ENCODE data around the gene KDM3A. TPM values are rescaled to one million over a fixed set of nuclear protein-coding genes. Genes with fewer than 3 reads are reported as not detected.

The KDM3A gene
- total RNA-seq, 2 donors from 2014 or later = 31.8 to 34.4 TPM

DNA sequence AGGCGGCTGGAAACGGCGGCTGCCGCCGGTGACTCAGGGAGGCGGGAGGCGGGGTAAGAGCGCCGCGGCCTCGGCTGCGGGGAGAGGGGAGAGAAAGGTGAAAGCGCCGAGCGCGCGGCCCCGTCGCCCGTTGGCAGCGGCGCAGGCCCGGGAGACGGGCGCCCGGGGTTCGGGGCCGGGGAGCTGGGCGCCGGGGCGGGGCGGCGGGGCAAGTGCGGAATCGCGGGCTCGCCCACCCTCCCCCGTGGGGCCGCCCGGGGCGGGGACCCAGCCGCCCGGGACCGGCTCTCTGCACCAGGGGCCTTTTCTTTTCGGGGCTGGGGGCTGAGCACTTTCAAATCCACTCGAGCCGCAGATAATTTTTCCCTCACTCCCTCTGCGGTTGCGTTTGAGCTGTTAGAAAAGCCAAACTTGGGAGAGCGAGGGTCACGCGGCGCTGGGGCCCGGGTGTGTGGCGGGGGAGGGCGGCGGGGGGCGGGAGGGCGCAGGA, 266 bp downstream of the KDM3A start:
- Histone ChIP-seq H3K9me3 (ENCODE audit: control insufficient read depth, low read length) (peaks cover 31% of the 10 kb centered on the region), H3K4me1 (ENCODE audit: control insufficient read depth, insufficient read depth, low read length) (no peaks in the 10 kb centered on the region), H3K36me3 (ENCODE audit: control insufficient read depth, insufficient read depth, low read length) (peaks cover 4% of the 10 kb centered on the region), H3K27ac (ENCODE audit: low read depth, low read length) (peak overlapping the region; percentile 59), H3K9ac (ENCODE audit: extremely low read depth, low read length, poor library complexity, severe bottlenecking) (no peak overlapping the region), H3K27me3 (ENCODE audit: control insufficient read depth, insufficient read depth, low read length, poor library complexity, severe bottlenecking) (peaks cover under 1% of the 10 kb centered on the region), H3K4me3 (ENCODE audit: low read length) (no peak overlapping the region)
- Mint-ChIP-seq H3K9me3 (peaks cover 38% of the 10 kb centered on the region), H3K36me3 (ENCODE audit: low read depth) (peaks cover 21% of the 10 kb centered on the region), H3K27me3 (ENCODE audit: insufficient read depth) (peaks cover 17% of the 10 kb centered on the region), H3K4me3 (peak overlapping the region; percentile 87), H3K4me1 (peaks cover 17% of the 10 kb centered on the region), H3K27ac (peak overlapping the region; percentile 100)
- TF ChIP-seq, protein P1, sequence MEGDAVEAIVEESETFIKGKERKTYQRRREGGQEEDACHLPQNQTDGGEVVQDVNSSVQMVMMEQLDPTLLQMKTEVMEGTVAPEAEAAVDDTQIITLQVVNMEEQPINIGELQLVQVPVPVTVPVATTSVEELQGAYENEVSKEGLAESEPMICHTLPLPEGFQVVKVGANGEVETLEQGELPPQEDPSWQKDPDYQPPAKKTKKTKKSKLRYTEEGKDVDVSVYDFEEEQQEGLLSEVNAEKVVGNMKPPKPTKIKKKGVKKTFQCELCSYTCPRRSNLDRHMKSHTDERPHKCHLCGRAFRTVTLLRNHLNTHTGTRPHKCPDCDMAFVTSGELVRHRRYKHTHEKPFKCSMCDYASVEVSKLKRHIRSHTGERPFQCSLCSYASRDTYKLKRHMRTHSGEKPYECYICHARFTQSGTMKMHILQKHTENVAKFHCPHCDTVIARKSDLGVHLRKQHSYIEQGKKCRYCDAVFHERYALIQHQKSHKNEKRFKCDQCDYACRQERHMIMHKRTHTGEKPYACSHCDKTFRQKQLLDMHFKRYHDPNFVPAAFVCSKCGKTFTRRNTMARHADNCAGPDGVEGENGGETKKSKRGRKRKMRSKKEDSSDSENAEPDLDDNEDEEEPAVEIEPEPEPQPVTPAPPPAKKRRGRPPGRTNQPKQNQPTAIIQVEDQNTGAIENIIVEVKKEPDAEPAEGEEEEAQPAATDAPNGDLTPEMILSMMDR (conservative IDR thresholded peaks at IDR 0.05) = no peak
- DNase-seq = no peak
- WGBS, 2 experiments (ENCODE audit: insufficient coverage in 1 of 2, insufficient read length in 1 of 2) = 0% methylated on average over 59 of the region's 59 CpGs; no CpG with 5 or more reads in 1 of the 2 experiments

GRCh38 chr2:86441882-86442641, 891 bp downstream of the KDM3A start:
- Histone ChIP-seq H3K27me3 (ENCODE audit: control insufficient read depth, insufficient read depth, low read length, poor library complexity, severe bottlenecking) (no peaks in the 10 kb centered on the region), H3K9me3 (ENCODE audit: control insufficient read depth, low read length) (peaks cover 31% of the 10 kb centered on the region), H3K36me3 (ENCODE audit: control insufficient read depth, insufficient read depth, low read length) (peaks cover 4% of the 10 kb centered on the region), H3K4me3 (ENCODE audit: low read length) (peak overlapping the region; percentile 87), H3K9ac (ENCODE audit: extremely low read depth, low read length, poor library complexity, severe bottlenecking) (peak overlapping the region; percentile 50), H3K4me1 (ENCODE audit: control insufficient read depth, insufficient read depth, low read length) (no peaks in the 10 kb centered on the region), H3K27ac (ENCODE audit: low read depth, low read length) (peak overlapping the region; percentile 32)
- WGBS, 2 experiments (ENCODE audit: insufficient coverage in 1 of 2, insufficient read length in 1 of 2) = 0 to 1% methylated on average over 11 to 52 of the region's 53 CpGs
- H3K27me3 Mint-ChIP-seq (ENCODE audit: insufficient read depth) = peaks cover 13% of the 10 kb centered on the region
- H3K36me3 Mint-ChIP-seq (ENCODE audit: low read depth) = peaks cover 25% of the 10 kb centered on the region
- peak; percentile 74 for DNase-seq
- H3K27ac Mint-ChIP-seq = peak overlapping the region; percentile 94
- H3K4me1 Mint-ChIP-seq = peaks cover 17% of the 10 kb centered on the region
- H3K9me3 Mint-ChIP-seq = peaks cover 34% of the 10 kb centered on the region
- peak overlapping the region; percentile 87 for H3K4me3 Mint-ChIP-seq
- TF ChIP-seq, protein P1 (conservative IDR thresholded peaks at IDR 0.05) = no peak

- WGBS, 2 experiments (ENCODE audit: insufficient coverage in 1 of 2, insufficient read length in 1 of 2) = 20 to 38% methylated on average over 3 to 5 of the region's 5 CpGs
- Mint-ChIP-seq H3K9me3 (peaks cover 31% of the 10 kb centered on the region), H3K27ac (peak overlapping the region; percentile 94), H3K27me3 (ENCODE audit: insufficient read depth) (peaks cover 10% of the 10 kb centered on the region), H3K4me3 (peak overlapping the region; percentile 87), H3K4me1 (peaks cover 22% of the 10 kb centered on the region), H3K36me3 (ENCODE audit: low read depth) (peaks cover 25% of the 10 kb centered on the region)
- peak overlapping the region; percentile 50 for H3K9ac ChIP-seq (ENCODE audit: extremely low read depth, low read length, poor library complexity, severe bottlenecking)
- TF ChIP-seq, protein P1 (conservative IDR thresholded peaks at IDR 0.05) = no peak
- no peaks in the 10 kb centered on the region for H3K27me3 ChIP-seq (ENCODE audit: control insufficient read depth, insufficient read depth, low read length, poor library complexity, severe bottlenecking)
- no peaks in the 10 kb centered on the region for H3K4me1 ChIP-seq (ENCODE audit: control insufficient read depth, insufficient read depth, low read length)
- H3K9me3 ChIP-seq (ENCODE audit: control insufficient read depth, low read length) = peaks cover 29% of the 10 kb centered on the region
- peak overlapping the region; percentile 48 for H3K27ac ChIP-seq (ENCODE audit: low read depth, low read length)
- peaks cover 4% of the 10 kb centered on the region for H3K36me3 ChIP-seq (ENCODE audit: control insufficient read depth, insufficient read depth, low read length)
- H3K4me3 ChIP-seq (ENCODE audit: low read length) = peak overlapping the region; percentile 87
- peak; percentile 75 for DNase-seq
Observed at GRCh38 chr2:86442642-86443005, 1.5 kb downstream of the KDM3A start.
